ENCODE measurements around the gene CAMK1.

GRCh38 chr3:9730657-9731205, 39.0 kb downstream of the CAMK1 start:
- no peak for TF ChIP-seq CTCF (IDR thresholded peaks at IDR 0.05)
- no peak for TF ChIP-seq ZFX (IDR thresholded peaks at IDR 0.05; ENCODE audit: borderline replicate concordance)

Measured in 22Rv1 (cell line).